WERI-Rb-1 (cell line): ENCODE measurements around the gene PTGES2.
A peak's percentile ranks its signal among the peaks of the same experiment; 100 is the strongest.

Experiments used
- DNase-seq: peaks from one replicate; pipeline ENCODE4 v3.0.0-alpha.2; 2020
- H3K27ac ChIP-seq: fragments of 250-450 bp; sonication (Bioruptor Pico); 2 replicates; pipeline ENCODE4 v1.5.1; 2020; ENCODE audit warnings: mild to moderate bottlenecking, moderate library complexity
- H3K27me3 ChIP-seq: fragments of 250-450 bp; sonication (Bioruptor Pico); 2 replicates; pipeline ENCODE4 v1.5.1; 2021; ENCODE audit warnings: mild to moderate bottlenecking, low read depth, moderate library complexity; ENCODE audit not compliant: insufficient read depth, severe bottlenecking
- H3K36me3 ChIP-seq: fragments of 250-450 bp; sonication (Bioruptor Pico); 2 replicates; pipeline ENCODE4 v1.5.1; 2020; ENCODE audit warnings: mild to moderate bottlenecking, moderate library complexity
- H3K4me3 ChIP-seq: 2 replicates; pipeline ENCODE4 v1.5.1; 2011; ENCODE audit warnings: low read depth, mild to moderate bottlenecking, control low read depth, low read length
- H3K9me3 ChIP-seq: fragments of 250-450 bp; sonication (Bioruptor Pico); 2 replicates; pipeline ENCODE4 v1.5.1; 2021; ENCODE audit warnings: mild to moderate bottlenecking, moderate library complexity; ENCODE audit not compliant: severe bottlenecking
- TF ChIP-seq, protein P1 (sequence below): IDR thresholded peaks from 2 replicates; pipeline ENCODE4 v1.5.1; 2011; ENCODE audit warnings: low read depth, mild to moderate bottlenecking, control low read depth, inconsistent platforms, low read length

Gene PTGES2

DNA sequence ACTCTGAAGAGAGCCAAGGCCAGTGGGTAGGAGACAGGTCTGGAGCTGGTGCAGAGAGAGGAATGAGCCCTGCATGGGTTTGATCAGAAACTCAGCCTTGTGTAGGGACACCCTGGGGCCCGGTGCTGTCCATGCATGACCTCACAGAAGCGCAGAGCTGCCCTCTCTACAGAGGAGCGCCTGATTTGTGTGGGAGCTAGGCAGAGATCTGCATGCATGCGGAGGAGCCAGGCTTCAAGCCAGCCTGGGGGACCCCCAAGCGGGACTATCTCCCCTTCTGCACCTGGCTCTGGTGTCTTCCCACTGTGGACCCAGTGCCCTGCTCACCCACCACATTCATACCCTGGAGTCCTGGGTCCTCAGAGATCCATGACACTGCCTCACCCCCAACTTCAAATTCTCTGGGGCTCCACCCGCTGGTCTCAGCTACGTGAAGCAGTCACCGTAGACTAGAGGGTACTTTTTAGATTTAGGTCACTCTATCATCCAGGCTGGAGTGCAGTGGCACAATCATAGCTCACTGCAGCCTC lies 19.1 kb upstream of the PTGES2 start:
- Histone ChIP-seq H3K27ac (no peak overlapping the region), H3K27me3 (no peaks in the 10 kb centered on the region), H3K4me3 (no peak overlapping the region), H3K9me3 (no peaks in the 10 kb centered on the region), H3K36me3 (no peaks in the 10 kb centered on the region)
- TF ChIP-seq, protein P1, sequence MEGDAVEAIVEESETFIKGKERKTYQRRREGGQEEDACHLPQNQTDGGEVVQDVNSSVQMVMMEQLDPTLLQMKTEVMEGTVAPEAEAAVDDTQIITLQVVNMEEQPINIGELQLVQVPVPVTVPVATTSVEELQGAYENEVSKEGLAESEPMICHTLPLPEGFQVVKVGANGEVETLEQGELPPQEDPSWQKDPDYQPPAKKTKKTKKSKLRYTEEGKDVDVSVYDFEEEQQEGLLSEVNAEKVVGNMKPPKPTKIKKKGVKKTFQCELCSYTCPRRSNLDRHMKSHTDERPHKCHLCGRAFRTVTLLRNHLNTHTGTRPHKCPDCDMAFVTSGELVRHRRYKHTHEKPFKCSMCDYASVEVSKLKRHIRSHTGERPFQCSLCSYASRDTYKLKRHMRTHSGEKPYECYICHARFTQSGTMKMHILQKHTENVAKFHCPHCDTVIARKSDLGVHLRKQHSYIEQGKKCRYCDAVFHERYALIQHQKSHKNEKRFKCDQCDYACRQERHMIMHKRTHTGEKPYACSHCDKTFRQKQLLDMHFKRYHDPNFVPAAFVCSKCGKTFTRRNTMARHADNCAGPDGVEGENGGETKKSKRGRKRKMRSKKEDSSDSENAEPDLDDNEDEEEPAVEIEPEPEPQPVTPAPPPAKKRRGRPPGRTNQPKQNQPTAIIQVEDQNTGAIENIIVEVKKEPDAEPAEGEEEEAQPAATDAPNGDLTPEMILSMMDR: no peak
- no peak for DNase-seq

DNA sequence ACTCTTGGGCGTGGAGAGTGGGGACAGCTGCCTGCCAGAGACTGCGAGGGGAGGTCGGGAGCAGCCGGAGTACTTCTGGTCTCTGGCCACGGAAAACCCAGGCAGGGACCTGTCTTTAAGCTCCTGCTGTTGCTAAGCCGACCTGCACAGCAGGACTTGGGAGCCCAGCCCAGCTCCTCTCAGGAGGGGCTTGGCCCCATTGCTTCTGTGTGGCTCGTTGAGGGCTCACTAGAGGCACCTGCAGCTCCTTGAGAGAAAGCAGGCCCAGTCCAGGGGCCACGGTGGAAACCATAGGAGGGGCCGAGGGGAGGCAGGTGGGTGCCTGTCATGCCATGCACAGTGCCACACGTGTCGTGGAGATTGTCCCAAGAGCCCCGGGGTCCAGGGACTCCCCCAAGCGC lies 18.4 kb upstream of the PTGES2 start:
- Histone ChIP-seq H3K4me3 (no peak overlapping the region), H3K27me3 (no peaks in the 10 kb centered on the region), H3K27ac (0 out of 2 replicates have a peak overlapping the region, but pooled peaks have one; percentile 16), H3K9me3 (no peaks in the 10 kb centered on the region), H3K36me3 (no peaks in the 10 kb centered on the region)
- DNase-seq: peak; percentile 81
- TF ChIP-seq, protein P1: no peak

DNA sequence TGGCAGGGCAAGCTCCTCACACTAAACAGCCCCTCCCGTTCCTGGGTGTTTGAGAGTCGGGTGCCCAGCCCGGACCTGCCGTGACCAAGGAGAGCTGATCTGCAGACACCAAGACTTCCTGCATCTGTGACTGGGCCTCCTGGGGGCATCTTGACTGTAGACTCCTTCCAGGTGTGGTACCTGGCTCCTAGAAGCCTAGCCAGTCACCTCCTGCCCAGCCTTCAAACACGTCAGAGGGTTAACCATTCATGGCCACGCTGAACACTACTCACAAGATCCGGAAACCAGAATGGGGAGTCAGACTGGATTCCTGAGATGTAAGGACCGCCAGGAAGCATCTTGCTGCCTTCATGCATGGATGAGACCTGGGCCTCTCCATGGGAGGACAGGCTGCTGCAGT lies 18.0 kb upstream of the PTGES2 start:
- DNase-seq: no peak
- Histone ChIP-seq H3K27ac (0 out of 2 replicates have a peak overlapping the region, but pooled peaks have one; percentile 16), H3K9me3 (no peaks in the 10 kb centered on the region), H3K27me3 (no peaks in the 10 kb centered on the region), H3K36me3 (no peaks in the 10 kb centered on the region), H3K4me3 (no peak overlapping the region)
- TF ChIP-seq, protein P1: no peak

DNA sequence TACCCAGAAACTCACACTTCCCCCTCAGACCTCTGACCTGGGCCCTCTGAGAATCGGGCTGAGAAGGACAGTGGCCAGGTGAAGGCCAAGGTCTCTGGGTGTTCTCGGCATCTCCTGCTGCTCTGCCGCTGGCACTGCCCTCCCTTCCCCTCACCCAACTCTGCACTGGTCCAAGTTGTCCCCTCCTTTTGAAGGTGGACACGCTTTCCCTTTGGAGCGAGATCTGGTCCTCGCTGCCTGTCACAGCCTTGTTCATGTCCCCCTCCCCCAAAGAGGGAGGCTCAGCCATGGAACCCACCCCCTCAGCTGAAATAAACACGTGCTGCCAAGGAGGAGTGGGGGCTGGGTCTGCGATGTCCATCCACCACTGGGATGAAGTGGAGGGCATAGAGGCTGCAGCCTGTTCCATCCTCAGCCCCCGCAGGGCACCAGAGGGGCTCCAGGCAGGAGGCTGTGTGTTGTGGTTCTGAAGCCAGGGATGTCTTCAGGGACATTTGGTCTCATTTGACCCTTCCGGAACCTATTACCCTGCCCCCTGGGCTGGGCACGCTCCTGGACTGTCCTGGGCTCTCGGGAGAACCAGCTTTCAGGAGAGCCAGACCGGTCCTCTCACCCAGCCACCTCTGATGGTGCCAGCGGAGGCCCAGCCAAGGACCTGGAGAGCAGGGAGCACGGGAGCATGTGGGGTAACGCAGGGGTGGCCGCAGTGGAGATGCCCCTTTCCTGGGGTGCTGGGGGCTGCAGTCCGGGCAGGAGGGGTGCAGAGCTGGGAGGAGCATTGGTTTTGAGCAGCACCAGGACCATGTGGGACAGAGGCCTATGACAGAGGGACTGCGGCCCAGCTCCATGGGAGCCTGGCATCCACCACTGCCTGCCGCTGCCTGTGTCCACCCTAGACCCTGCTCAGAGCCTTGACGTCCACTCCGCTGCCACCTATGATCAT lies 17.0 kb upstream of the PTGES2 start:
- no peaks in the 10 kb centered on the region for H3K27me3 ChIP-seq
- no peak for DNase-seq
- H3K27ac ChIP-seq: no peak overlapping the region
- no peaks in the 10 kb centered on the region for H3K36me3 ChIP-seq
- H3K9me3 ChIP-seq: no peaks in the 10 kb centered on the region
- TF ChIP-seq, protein P1: no peak
- H3K4me3 ChIP-seq: no peak overlapping the region

DNA sequence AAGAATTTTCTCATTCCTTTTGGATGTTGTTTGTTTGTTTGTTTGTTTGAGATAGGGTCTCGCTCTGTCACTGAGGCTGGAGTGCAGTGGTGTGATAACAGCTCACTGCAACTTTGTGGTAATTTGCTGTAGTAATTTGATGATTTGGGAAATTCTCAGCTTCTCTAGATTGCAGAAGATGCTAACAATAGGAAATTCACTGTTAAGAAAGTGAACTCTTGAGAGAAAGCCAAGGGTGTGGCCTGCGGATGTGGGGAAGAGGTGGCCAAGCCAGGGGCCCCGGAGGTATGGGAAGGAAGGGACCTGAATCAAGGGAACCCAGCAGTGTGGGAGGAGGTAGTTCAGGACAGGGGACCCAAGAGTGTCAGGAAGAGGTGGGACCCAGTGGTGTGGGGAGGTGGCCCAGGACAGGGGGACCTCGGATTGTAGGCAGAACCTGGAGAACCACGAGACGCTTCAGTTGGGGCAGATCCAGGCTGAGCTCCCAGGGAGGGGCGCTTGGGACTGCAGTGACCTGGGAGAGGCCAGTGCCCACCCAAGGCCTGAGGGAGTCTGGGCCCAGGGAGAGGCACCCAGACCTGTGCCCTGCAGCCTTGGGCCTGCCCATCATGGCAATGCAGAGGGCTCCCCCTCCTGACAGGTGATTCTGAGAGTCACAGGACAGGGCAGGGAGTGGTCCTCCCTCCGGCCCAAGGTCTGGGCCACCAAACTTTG lies 16.2 kb upstream of the PTGES2 start:
- TF ChIP-seq, protein P1: 0 out of 2 replicates have a peak, but pooled peaks have one; percentile 15
- no peaks in the 10 kb centered on the region for H3K27me3 ChIP-seq
- H3K27ac ChIP-seq: no peak overlapping the region
- H3K9me3 ChIP-seq: no peaks in the 10 kb centered on the region
- no peak overlapping the region for H3K4me3 ChIP-seq
- H3K36me3 ChIP-seq: no peaks in the 10 kb centered on the region
- no peak for DNase-seq
